ENCODE results near the gene EVX1.

The EVX1 gene

GRCh38 chr7:27205325-27206280, 37.0 kb upstream of the EVX1 start:
- DNase-seq = no peak

- DNase-seq = no peak
Observed at GRCh38 chr7:27207348-27207985, 35.1 kb upstream of the EVX1 start.

DNA sequence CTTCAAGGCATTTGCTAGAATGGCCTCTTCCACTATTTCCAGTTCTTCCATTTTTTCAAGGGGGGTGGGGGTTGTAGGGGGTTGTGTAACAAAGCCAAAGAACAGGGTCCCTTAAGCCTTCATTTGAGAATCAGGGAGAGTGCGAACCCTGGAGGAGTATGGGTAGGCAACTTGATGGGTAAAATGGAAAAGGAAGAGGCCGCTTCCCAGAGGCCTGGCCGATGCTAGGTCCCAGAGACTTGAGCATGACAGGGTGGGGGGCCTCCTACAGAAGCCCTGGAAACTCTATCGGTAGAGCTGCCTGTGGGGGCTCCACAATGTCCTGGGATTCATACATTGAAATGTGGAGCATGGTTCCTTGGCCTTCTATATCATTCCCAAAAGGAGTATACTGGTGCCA, 33.6 kb upstream of the EVX1 start:
- DNase-seq = no peak

GRCh38 chr7:27209933-27210440, 32.6 kb upstream of the EVX1 start:
- no peak for DNase-seq

GRCh38 chr7:27210441-27211083, 32.0 kb upstream of the EVX1 start:
- DNase-seq = no peak

- DNase-seq = no peak
Observed at GRCh38 chr7:27211084-27211446, 31.5 kb upstream of the EVX1 start.

- no peak for DNase-seq
Observed at GRCh38 chr7:27211764-27212204, 30.8 kb upstream of the EVX1 start.

- no peak for DNase-seq
Observed at GRCh38 chr7:27212497-27213432, 29.8 kb upstream of the EVX1 start.

DNA sequence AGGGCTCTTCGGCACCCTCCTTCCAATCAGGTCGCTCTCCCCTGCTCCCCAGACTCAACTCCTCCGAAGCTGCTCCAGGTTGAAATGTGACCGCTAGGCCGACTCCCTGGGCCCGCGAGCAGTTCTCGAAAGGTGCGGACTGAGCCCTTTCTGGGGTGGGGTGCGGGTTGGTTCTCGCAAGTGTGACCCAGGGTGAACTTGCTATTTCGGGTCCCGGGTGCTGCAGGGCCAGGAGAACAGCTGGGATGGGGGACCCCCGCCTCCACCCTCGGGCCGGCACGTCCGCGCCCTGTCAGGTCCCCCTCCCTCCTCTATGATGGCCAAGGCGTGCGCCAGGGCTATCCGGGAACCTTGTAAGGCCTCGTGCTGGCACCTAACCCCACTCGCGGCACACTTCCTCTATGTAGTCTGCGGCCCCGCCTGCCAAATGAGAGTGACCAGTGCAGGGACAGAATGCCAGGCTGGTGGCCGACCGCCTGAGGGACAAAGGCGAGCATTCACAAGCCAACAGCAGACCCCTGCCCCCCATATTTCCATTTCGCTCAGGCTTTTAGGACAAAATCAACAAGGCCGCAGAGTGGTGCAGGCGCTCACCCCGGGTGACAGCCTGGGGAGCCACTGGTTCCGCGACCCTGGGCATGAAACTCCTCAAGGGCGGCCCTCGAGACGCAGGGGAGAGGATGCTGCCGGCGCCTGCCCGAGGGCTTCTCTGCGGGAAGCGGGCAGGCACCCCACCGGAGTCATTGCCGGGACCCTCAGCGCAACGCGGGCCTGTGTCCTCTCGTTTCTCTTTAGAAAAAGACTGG, 29.0 kb upstream of the EVX1 start:
- no peak for DNase-seq

DNA sequence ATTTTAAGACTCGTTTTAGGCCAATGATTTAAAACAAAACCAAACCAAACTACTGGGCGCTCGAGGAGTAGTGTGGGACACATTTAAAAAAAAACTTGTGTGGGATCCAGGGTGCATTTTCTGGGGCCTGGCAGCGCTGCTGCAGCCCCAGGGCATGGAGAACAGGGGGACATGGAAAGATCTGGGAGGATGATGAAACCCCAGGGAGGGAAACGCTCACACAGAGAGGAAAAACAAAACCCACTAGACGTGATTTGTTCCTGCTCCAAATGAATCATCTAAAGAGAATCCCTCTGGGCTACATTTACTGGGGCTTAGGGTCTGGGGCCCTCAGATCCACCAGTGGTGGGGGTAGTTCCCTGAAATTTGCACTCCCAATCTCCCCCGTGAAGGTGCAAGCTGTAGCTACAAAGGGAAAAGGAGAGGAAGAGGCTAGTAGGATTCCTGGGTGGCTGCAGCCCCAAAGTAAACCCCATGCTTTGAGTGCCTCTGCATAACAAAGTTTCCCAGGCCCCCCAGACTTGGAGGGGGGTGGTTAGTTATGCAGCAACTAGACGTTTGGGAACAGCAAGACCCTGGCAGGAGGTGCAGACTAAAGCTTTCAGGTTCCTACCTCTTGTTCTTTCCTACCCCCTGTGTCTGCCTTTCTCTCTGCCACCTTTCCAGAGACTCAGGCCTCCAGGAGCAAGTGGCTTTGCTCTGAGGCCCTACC, 28.2 kb upstream of the EVX1 start:
- no peak for DNase-seq

- no peak for DNase-seq
Observed at GRCh38 chr7:27215356-27215755, 27.2 kb upstream of the EVX1 start.

DNA sequence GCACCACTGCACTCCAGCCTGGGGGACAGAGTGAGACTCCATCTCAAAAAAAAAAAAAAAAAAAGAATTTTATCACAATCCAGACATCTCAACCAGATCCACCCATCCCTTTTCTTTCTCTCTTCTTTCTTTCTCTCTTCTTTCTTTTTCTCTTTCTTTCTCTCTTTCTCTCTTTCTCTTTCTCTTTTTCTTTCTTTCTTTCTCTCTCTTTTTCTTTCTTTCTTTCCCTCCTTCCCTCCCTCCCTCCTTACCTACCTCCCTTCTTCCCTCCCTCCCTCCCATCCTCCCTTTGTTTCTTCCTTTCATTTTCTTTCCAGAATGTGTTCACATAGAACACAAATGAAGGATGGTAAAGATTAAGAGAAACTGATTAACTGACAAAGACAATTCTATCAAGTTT, 24.7 kb upstream of the EVX1 start:
- DNase-seq = no peak

DNA sequence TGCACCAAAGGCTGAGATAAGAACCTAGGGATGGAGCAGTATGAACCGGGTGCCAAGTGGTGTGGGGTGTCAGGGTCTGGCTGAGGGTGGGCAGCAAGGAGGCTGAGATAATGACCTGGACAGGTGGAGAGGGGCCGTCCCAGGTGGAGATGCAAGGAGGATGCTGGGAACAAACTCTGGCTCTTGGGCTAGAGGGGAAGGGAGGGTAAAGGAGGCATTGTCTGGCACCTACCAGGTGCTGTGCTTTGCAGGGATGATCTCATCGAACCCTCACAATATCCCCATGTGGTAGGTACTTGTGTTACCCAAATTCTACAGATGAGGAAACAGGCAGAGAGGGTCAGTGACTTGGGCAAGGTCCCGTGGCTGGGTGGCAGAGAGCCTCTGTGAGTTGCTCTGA, 22.8 kb upstream of the EVX1 start:
- no peak for DNase-seq

DNA sequence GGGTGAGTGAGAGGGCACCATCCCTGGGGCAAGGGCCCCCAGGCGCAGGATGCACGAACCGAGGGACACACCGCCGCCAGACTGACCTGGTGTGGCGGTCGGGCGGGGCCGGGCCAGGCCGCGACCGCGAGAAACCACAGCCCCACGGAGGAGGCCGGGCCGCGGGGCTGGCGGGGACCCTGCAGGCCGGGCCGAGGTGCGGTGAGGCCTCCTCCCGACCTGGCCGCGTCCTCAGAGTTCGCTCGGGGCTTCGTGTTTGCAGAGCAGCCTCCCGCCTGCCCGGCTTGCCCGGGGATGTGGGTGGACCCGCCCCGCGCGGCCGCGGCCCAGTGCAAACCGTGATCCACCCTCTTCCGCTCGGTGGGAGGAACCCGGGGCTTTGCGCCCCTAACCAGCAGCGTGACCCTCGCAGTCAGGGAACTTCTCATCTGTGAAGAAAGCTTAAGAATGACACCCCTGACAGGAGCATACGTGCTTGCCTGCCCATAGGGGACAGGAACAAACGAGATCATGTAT, 22.1 kb upstream of the EVX1 start:
- DNase-seq = no peak

- DNase-seq = no peak
Observed at GRCh38 chr7:27221201-27221797, 21.3 kb upstream of the EVX1 start.

- no peak for DNase-seq
Observed at GRCh38 chr7:27223941-27224575, 18.5 kb upstream of the EVX1 start.

DNA sequence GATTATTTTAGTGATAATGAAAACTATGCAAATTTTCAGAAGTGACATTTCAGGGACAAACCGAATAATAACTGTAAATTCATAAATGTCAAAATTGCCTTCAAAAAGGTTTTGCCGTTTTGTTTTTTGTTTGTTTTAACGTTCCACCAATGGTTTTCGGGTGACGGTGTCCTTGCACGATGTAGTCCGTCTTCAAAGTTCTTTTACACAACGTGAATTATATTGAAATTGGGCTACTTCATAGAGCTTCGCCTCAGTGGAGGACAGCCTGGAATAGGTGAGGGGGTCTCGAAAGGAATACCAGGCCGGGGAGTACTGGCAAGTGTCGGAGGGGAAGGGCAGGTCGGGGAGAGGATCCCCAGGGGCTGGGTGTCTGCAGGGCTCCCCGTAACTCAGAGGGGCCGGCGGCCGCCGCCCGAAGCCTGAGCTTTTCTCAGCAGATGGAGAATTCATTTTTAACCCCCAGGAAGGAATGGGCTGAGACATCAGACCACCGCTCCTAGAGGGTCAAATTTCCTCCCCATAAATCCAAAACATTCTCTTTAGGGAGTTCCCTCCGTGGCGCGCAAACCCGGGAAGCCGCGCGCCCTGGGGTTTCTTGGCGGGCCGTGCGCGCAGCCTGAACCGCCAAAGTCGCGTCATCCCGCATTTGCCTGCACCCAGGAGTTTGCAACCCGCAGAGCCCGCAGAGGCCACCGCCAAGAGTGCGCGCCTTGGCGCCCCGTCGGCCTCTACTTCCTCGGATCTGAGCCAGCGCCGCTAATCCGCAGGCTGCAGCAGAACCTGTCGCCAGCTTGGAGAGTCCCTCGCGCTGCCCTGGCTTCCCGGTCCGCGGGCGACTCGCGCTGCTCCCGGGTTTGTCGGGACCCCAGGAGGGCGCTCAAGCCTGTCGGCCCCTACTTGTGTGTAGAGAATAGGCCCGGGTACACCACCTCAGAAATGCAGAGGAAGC, 17.3 kb upstream of the EVX1 start:
- no peak for DNase-seq

- DNase-seq = no peak
Observed at GRCh38 chr7:27229448-27229847, 13.2 kb upstream of the EVX1 start.
